ENCODE measurements around the gene HJV.

DNA sequence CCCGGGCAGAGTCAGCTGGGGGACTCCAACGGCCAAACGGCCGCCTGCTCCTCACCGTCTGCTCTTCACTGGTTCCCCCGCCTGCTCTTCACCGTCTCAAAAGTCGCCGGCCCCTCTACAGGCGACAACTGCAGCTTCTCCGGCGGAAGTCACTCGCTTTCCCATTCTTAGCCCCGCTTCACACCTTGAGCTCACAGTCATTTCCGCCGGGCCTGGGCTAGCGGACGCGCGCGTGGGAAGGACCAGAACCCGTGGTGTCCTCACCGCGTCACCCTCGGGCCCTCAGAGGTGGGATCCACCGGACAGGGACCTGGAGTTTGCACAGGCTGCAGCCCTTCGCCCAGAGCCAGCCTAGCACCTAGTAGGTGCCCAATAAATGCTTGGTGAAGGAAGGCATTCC, 27.9 kb upstream of the HJV start:
- TF ChIP-seq SMC3 (IDR thresholded peaks at IDR 0.05; ENCODE audit: low read depth, low read length), result no peak
- TF ChIP-seq CTCF (conservative IDR thresholded peaks at IDR 0.05; ENCODE audit: low read depth, low read length), result no peak
- TF ChIP-seq MXI1 (IDR thresholded peaks at IDR 0.05; ENCODE audit: borderline replicate concordance, low read depth, low read length), result no peak
- no peak for TF ChIP-seq MAFK (IDR thresholded peaks at IDR 0.05; ENCODE audit: low read depth, low read length)
- no peak for TF ChIP-seq FOS (IDR thresholded peaks at IDR 0.05; ENCODE audit: low read depth, low read length)

All from IMR-90 (cell line).